ENCODE measurements around the gene GMDS. TPM values are rescaled to one million over a fixed set of nuclear protein-coding genes. Genes with fewer than 3 reads are reported as not detected.

The GMDS gene
- polyA plus RNA-seq, 1 of the 3 experiments (the other 2 are of a cell fraction): 12.3 TPM

DNA sequence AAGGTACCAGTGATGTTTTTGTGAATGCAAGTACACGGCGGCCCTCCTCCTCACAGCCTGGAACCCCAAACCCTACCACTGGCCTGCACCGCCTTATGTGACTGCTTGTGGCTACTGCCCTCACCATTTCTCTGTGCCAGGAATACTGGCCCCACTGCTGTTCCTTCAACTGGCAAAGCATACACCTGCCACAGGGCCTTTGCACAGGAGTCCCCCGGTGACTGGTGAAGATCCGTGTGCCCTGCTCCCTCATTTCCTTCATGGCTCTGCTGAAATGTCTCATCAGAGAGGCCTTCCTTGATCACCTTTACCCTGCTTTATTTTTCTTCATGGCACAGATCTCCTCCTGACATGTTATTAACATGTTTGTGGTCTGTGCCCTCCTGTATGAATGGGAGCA lies 581.9 kb downstream of the GMDS start (continued):
- TF ChIP-seq, protein P1, sequence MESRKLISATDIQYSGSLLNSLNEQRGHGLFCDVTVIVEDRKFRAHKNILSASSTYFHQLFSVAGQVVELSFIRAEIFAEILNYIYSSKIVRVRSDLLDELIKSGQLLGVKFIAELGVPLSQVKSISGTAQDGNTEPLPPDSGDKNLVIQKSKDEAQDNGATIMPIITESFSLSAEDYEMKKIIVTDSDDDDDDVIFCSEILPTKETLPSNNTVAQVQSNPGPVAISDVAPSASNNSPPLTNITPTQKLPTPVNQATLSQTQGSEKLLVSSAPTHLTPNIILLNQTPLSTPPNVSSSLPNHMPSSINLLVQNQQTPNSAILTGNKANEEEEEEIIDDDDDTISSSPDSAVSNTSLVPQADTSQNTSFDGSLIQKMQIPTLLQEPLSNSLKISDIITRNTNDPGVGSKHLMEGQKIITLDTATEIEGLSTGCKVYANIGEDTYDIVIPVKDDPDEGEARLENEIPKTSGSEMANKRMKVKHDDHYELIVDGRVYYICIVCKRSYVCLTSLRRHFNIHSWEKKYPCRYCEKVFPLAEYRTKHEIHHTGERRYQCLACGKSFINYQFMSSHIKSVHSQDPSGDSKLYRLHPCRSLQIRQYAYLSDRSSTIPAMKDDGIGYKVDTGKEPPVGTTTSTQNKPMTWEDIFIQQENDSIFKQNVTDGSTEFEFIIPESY (IDR thresholded peaks at IDR 0.05; ENCODE audit: borderline replicate concordance, low read depth): no peak
- TF ChIP-seq, protein P2, sequence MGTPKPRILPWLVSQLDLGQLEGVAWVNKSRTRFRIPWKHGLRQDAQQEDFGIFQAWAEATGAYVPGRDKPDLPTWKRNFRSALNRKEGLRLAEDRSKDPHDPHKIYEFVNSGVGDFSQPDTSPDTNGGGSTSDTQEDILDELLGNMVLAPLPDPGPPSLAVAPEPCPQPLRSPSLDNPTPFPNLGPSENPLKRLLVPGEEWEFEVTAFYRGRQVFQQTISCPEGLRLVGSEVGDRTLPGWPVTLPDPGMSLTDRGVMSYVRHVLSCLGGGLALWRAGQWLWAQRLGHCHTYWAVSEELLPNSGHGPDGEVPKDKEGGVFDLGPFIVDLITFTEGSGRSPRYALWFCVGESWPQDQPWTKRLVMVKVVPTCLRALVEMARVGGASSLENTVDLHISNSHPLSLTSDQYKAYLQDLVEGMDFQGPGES (IDR thresholded peaks at IDR 0.05; ENCODE audit: low read depth, low read length): no peak
- no peak for TF ChIP-seq JUND (IDR thresholded peaks at IDR 0.05)

DNA sequence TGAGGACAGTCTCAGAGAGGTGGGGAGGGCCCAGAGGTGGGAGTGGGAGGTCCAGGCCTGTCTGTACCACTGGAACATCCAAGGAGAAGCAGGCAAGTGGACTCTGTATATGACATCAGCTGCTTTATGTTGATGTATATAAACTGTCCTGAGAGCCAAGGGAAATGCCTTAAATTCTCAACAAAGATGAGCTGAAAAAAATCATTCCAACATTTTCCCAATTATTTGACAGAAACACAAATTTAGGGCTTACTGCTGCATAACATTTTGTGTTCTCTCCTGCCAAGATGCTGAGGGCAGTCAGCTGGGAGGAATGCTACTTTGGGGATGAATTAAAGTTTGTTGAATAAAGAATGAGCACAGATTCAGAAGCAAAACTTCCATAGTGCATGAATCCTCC lies 582.9 kb downstream of the GMDS start:
- Histone ChIP-seq H3K9me3 (no peaks in the 10 kb centered on the region), H4K20me1 (ENCODE audit: insufficient read depth) (no peaks in the 10 kb centered on the region), H3F3A (replicated peaks; ENCODE audit: insufficient read depth) (no peaks in the 10 kb centered on the region), H3K27me3 (ENCODE audit: insufficient read depth) (no peaks in the 10 kb centered on the region), H3K27ac (ENCODE audit: low read depth in 2 of 2, low read length in 1 of 2) (no peak overlapping the region; a peak in 2 of 4 replicates), H2AFZ (ENCODE audit: low read depth) (no peak overlapping the region), H3K4me1 (ENCODE audit: control insufficient read depth in 1 of 2, insufficient read depth in 2 of 2, low read depth in 1 of 2, low read length in 1 of 2) (peaks cover 0 to 12% of the 10 kb centered on the region in 2 experiments; a peak in 2 of 4 replicates), H3K9ac (no peak overlapping the region), H3K4me2 (peak overlapping the region; percentile 11; the same call in 1 of the 2 replicates), H3K4me3 (ENCODE audit: low read depth in 2 of 2, low read length in 1 of 2) (no peak overlapping the region), H3K36me3 (replicated peaks in 1 of 2; ENCODE audit: control insufficient read depth in 1 of 2, insufficient read depth in 2 of 2, low read length in 1 of 2) (no peaks in the 10 kb centered on the region), H3K79me2 (ENCODE audit: insufficient read depth) (no peaks in the 10 kb centered on the region), H3K9me2 (no peaks in the 10 kb centered on the region)
- no peak for DNase-seq
- CTCF ChIA-PET: interaction anchor here (1.4 to 2.0 kb wide), 2 partner anchors 12 to 24 kb away, joined by 5 to 6 read pairs; no protein-coding TSS in a partner anchor
- no peak for TF ChIP-seq RAD21 (IDR thresholded peaks at IDR 0.05; ENCODE audit: low read length)
- TF ChIP-seq TCF12 (IDR thresholded peaks at IDR 0.05): 0 out of 2 replicates have a peak, but pooled peaks have one; percentile 5
- no peak for TF ChIP-seq TEAD4 (IDR thresholded peaks at IDR 0.05; ENCODE audit: borderline replicate concordance, insufficient read depth)
- TF ChIP-seq, protein P3, sequence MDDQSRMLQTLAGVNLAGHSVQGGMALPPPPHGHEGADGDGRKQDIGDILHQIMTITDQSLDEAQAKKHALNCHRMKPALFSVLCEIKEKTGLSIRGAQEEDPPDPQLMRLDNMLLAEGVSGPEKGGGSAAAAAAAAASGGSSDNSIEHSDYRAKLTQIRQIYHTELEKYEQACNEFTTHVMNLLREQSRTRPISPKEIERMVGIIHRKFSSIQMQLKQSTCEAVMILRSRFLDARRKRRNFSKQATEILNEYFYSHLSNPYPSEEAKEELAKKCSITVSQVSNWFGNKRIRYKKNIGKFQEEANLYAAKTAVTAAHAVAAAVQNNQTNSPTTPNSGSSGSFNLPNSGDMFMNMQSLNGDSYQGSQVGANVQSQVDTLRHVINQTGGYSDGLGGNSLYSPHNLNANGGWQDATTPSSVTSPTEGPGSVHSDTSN (IDR thresholded peaks at IDR 0.05): no peak
- POLR2A ChIA-PET: no interaction called here

DNA sequence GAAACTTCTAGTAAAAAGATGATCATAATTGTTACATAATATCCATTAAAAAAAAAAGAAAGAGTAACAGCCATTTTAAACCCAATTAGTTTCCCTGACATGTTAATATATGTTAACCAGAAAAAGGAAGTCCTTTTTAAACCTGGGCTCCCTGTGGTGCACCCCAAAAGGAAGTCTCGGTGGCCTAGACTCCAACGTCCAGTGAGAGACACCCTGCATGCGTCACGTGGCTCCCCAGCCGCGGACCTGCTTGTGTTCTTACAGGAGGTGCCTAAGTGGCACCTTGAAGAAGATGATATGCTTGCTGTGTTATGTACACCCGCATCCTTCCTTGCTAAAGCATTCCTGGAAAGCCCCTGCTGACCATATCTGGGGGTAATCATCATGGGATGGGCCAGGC lies 585.6 kb downstream of the GMDS start:
- Histone ChIP-seq H3K27me3 (ENCODE audit: insufficient read depth) (no peaks in the 10 kb centered on the region), H3K9me2 (no peaks in the 10 kb centered on the region), H3K79me2 (ENCODE audit: insufficient read depth) (no peaks in the 10 kb centered on the region), H4K20me1 (ENCODE audit: insufficient read depth) (no peaks in the 10 kb centered on the region), H3K36me3 (replicated peaks in 1 of 2; ENCODE audit: control insufficient read depth in 1 of 2, insufficient read depth in 2 of 2, low read length in 1 of 2) (no peaks in the 10 kb centered on the region), H2AFZ (ENCODE audit: low read depth) (no peak overlapping the region), H3K4me1 (ENCODE audit: control insufficient read depth in 1 of 2, insufficient read depth in 2 of 2, low read depth in 1 of 2, low read length in 1 of 2) (peaks cover 0 to 2% of the 10 kb centered on the region in 2 experiments; a peak in 1 of 4 replicates), H3K27ac (ENCODE audit: low read depth in 2 of 2, low read length in 1 of 2) (no peak overlapping the region), H3K4me3 (ENCODE audit: low read depth in 2 of 2, low read length in 1 of 2) (no peak overlapping the region), H3K9ac (no peak overlapping the region), H3K9me3 (no peaks in the 10 kb centered on the region), H3K4me2 (no peak overlapping the region), H3F3A (replicated peaks; ENCODE audit: insufficient read depth) (no peaks in the 10 kb centered on the region)
- DNase-seq: no peak
- whole genome bisulfite sequencing (ENCODE audit: low lambda C conversion rate): 74% methylated on average over 7 of the region's 7 CpGs
- ChIA-PET POLR2A (no interaction called here), CTCF (no interaction called here)
- TF ChIP-seq JUND (IDR thresholded peaks at IDR 0.05) (no peak), EP300 (IDR thresholded peaks at IDR 0.05; ENCODE audit: borderline replicate concordance in 1 of 2, low read depth in 1 of 2, low read length in 1 of 2) (no peak), SMC3 (IDR thresholded peaks at IDR 0.05; ENCODE audit: low read depth, low read length) (no peak), NRF1 (IDR thresholded peaks at IDR 0.05; ENCODE audit: low read depth, low read length) (no peak), CHD2 (IDR thresholded peaks at IDR 0.05; ENCODE audit: low read length, partially characterized antibody) (no peak), NFIC (IDR thresholded peaks at IDR 0.05; ENCODE audit: borderline replicate concordance) (no peak), MEF2A (IDR thresholded peaks at IDR 0.05; ENCODE audit: borderline replicate concordance, low read depth) (no peak)
- TF ChIP-seq, protein P4, sequence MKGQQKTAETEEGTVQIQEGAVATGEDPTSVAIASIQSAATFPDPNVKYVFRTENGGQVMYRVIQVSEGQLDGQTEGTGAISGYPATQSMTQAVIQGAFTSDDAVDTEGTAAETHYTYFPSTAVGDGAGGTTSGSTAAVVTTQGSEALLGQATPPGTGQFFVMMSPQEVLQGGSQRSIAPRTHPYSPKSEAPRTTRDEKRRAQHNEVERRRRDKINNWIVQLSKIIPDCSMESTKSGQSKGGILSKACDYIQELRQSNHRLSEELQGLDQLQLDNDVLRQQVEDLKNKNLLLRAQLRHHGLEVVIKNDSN (IDR thresholded peaks at IDR 0.05; ENCODE audit: borderline replicate concordance, low read depth): no peak
- TF ChIP-seq, protein P5, sequence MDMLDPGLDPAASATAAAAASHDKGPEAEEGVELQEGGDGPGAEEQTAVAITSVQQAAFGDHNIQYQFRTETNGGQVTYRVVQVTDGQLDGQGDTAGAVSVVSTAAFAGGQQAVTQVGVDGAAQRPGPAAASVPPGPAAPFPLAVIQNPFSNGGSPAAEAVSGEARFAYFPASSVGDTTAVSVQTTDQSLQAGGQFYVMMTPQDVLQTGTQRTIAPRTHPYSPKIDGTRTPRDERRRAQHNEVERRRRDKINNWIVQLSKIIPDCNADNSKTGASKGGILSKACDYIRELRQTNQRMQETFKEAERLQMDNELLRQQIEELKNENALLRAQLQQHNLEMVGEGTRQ (IDR thresholded peaks at IDR 0.05; ENCODE audit: borderline replicate concordance, low read depth, low read length): no peak
- TF ChIP-seq, protein P6, sequence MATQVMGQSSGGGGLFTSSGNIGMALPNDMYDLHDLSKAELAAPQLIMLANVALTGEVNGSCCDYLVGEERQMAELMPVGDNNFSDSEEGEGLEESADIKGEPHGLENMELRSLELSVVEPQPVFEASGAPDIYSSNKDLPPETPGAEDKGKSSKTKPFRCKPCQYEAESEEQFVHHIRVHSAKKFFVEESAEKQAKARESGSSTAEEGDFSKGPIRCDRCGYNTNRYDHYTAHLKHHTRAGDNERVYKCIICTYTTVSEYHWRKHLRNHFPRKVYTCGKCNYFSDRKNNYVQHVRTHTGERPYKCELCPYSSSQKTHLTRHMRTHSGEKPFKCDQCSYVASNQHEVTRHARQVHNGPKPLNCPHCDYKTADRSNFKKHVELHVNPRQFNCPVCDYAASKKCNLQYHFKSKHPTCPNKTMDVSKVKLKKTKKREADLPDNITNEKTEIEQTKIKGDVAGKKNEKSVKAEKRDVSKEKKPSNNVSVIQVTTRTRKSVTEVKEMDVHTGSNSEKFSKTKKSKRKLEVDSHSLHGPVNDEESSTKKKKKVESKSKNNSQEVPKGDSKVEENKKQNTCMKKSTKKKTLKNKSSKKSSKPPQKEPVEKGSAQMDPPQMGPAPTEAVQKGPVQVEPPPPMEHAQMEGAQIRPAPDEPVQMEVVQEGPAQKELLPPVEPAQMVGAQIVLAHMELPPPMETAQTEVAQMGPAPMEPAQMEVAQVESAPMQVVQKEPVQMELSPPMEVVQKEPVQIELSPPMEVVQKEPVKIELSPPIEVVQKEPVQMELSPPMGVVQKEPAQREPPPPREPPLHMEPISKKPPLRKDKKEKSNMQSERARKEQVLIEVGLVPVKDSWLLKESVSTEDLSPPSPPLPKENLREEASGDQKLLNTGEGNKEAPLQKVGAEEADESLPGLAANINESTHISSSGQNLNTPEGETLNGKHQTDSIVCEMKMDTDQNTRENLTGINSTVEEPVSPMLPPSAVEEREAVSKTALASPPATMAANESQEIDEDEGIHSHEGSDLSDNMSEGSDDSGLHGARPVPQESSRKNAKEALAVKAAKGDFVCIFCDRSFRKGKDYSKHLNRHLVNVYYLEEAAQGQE (IDR thresholded peaks at IDR 0.05; ENCODE audit: low read depth, low read length): no peak

Measured in SK-N-SH (cell line).